Keratinocyte (primary cell): ENCODE results near the gene ABCC9. TPM values are rescaled to one million over a fixed set of nuclear protein-coding genes. Genes with fewer than 3 reads are reported as not detected.

Experiments used
- DNase-seq: peaks from one replicate; pipeline ENCODE4 v3.0.0-alpha.2; 2011; ENCODE audit warnings: low read depth, missing footprints, low spot score
- FAIRE-seq: peaks from 2 replicates; lab custom pipeline; 2011; peaks lifted over from hg19 to GRCh38; lab: Jason Lieb, UNC
- H2AFZ ChIP-seq: 2 replicates; pipeline ENCODE4 v1.6.0; 2012; ENCODE audit warnings: low read length, control low read depth, inconsistent platforms; ENCODE audit not compliant: control insufficient read depth
- H3K27ac ChIP-seq: 2 replicates; pipeline ENCODE4 v1.5.1; 2011; ENCODE audit warnings: low read length; ENCODE audit not compliant: control insufficient read depth, insufficient read depth
- H3K27me3 ChIP-seq: 3 replicates; pipeline ENCODE4 v1.6.0; 2011; ENCODE audit warnings: low read length; ENCODE audit not compliant: control insufficient read depth, insufficient read depth; ENCODE audit errors: extremely low read depth
- H3K36me3 ChIP-seq, 2 experiments: 2 replicates in 1 of 2; 3 replicates in 1 of 2; pipeline ENCODE4 v1.5.1; 2011; ENCODE audit warnings: low read length in 2 of 2, mild to moderate bottlenecking in 1 of 2; ENCODE audit not compliant: control insufficient read depth in 2 of 2, insufficient read depth in 2 of 2; ENCODE audit errors: extremely low read depth in 1 of 2
- H3K4me1 ChIP-seq: 3 replicates; pipeline ENCODE4 v1.5.1; 2011; ENCODE audit warnings: low read length; ENCODE audit not compliant: control insufficient read depth, insufficient read depth; ENCODE audit errors: extremely low read depth
- H3K4me2 ChIP-seq: 3 replicates; pipeline ENCODE4 v1.6.0; 2011; ENCODE audit warnings: low read depth, low read length; ENCODE audit not compliant: control insufficient read depth, insufficient read depth; ENCODE audit errors: extremely low read depth
- H3K4me3 ChIP-seq, 3 experiments: fragments of 200-600 bp in 1 of 3; sonication (generic) in 1 of 3; 2 replicates in 2 of 3; 3 replicates in 1 of 3; pipeline ENCODE4 v1.5.1; 2011 to 2016; ENCODE audit warnings: low read length in 3 of 3, mild to moderate bottlenecking in 3 of 3, control low read depth in 2 of 3, inconsistent platforms in 1 of 3, low read depth in 1 of 3, mixed read lengths in 1 of 3, mixed run types in 1 of 3, moderate library complexity in 1 of 3; ENCODE audit not compliant: control insufficient read depth in 2 of 3, insufficient read depth in 2 of 3; ENCODE audit errors: extremely low read depth in 1 of 3
- H3K79me2 ChIP-seq: 2 replicates; pipeline ENCODE4 v1.6.0; 2012; ENCODE audit warnings: low read length; ENCODE audit not compliant: control insufficient read depth, insufficient read depth
- H3K9ac ChIP-seq: 3 replicates; pipeline ENCODE4 v1.6.0; 2011; ENCODE audit warnings: low read length; ENCODE audit not compliant: control insufficient read depth, insufficient read depth; ENCODE audit errors: extremely low read depth
- H3K9me1 ChIP-seq: 3 replicates; pipeline ENCODE4 v1.6.0; 2011; ENCODE audit warnings: low read length; ENCODE audit not compliant: control insufficient read depth, insufficient read depth; ENCODE audit errors: extremely low read depth
- H3K9me3 ChIP-seq: 2 replicates; pipeline ENCODE4 v1.5.1; 2012; ENCODE audit warnings: low read depth, low read length; ENCODE audit not compliant: control insufficient read depth
- H4K20me1 ChIP-seq: 3 replicates; pipeline ENCODE4 v1.6.0; 2011; ENCODE audit warnings: low read length; ENCODE audit not compliant: control insufficient read depth, insufficient read depth; ENCODE audit errors: extremely low read depth
- EZH2 ChIP-seq: IDR thresholded peaks from one replicate; pipeline ENCODE4 v1.6.1; 2012; ENCODE audit warnings: inconsistent platforms, mild to moderate bottlenecking, low read length, moderate library complexity
- dilution Hi-C: fragments of 300-500 bp; cut with MboI; formaldehyde crosslinking; loops from one replicate; pipeline ENCODE4 v1.7.0; 2020; ENCODE audit warnings: low sequenced_read_pairs; ENCODE audit not compliant: extremely low pct_ligation_motif_present
- polyA plus RNA-seq, 5 experiments: library from polyadenylated mRNA; depleted of rRNA in 3 of 5; stranded (reverse) in 3 of 5; stranded (forward) in 1 of 5; unstranded in 1 of 5; fragments of >200 nt; gene quantifications; 1 replicate in 1 of 5; 2 replicates in 3 of 5; 3 replicates in 1 of 5; pipeline versions ENCODE4 v1.2.1 to v1.2.3, GENCODE V29; 2011 to 2012; ENCODE audit warnings: missing spikeins in 2 of 5, low read depth in 1 of 5, low replicate concordance in 1 of 5
- TF ChIP-seq, protein P1 (sequence below), 3 experiments: IDR thresholded peaks in 1 of 3; conservative IDR thresholded peaks in 1 of 3; optimal IDR thresholded peaks in 1 of 3; 2 replicates in 2 of 3; 3 replicates in 1 of 3; pipeline versions ENCODE3 to v1.5.1; 2011; ENCODE audit warnings: low read length in 3 of 3, mild to moderate bottlenecking in 3 of 3, moderate library complexity in 2 of 3, control low read depth in 1 of 3, inconsistent platforms in 1 of 3; ENCODE audit not compliant: insufficient read depth in 2 of 3; ENCODE audit errors: extremely low read depth in 1 of 3

The ABCC9 gene
- polyA plus RNA-seq, 1 donor (not counting 4 experiments of a cell fraction or from before 2014, with no cell fraction given) = not detected

DNA sequence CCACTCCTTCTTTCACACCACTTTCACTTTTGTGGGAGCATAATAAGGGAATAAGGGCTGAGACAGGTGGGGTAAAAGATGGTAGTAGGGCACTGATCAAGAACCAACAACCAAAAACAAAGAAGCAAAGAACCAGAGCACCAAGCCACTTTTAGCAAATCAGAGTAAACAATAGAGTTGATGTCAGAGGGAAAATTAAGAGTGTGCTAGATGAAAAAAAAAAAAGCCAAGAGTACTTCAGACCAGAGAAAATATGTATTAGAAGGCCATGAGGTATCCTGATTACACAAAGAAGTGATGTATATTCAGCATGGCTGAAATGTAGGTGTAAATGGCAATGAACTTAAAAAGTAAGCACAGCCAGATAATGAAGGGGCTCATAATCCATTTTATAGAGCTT, 75.4 kb downstream of the ABCC9 start:
- TF ChIP-seq, protein P1, sequence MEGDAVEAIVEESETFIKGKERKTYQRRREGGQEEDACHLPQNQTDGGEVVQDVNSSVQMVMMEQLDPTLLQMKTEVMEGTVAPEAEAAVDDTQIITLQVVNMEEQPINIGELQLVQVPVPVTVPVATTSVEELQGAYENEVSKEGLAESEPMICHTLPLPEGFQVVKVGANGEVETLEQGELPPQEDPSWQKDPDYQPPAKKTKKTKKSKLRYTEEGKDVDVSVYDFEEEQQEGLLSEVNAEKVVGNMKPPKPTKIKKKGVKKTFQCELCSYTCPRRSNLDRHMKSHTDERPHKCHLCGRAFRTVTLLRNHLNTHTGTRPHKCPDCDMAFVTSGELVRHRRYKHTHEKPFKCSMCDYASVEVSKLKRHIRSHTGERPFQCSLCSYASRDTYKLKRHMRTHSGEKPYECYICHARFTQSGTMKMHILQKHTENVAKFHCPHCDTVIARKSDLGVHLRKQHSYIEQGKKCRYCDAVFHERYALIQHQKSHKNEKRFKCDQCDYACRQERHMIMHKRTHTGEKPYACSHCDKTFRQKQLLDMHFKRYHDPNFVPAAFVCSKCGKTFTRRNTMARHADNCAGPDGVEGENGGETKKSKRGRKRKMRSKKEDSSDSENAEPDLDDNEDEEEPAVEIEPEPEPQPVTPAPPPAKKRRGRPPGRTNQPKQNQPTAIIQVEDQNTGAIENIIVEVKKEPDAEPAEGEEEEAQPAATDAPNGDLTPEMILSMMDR (optimal IDR thresholded peaks at IDR 0.05 in 1 of 3, IDR thresholded peaks at IDR 0.05 in 1 of 3, conservative IDR thresholded peaks at IDR 0.05 in 1 of 3; ENCODE audit: extremely low read depth in 1 of 3, insufficient read depth in 2 of 3, low read length in 3 of 3) = no peak
- TF ChIP-seq EZH2 = no peak
- DNase-seq (no peak), FAIRE-seq (no peak)
- Histone ChIP-seq H2AFZ (no peak overlapping the region), H3K4me1 (no peaks in the 10 kb centered on the region), H3K4me3 (no peak overlapping the region), H4K20me1 (no peaks in the 10 kb centered on the region), H3K79me2 (no peaks in the 10 kb centered on the region), H3K36me3 (no peaks in the 10 kb centered on the region), H3K9me1 (no peaks in the 10 kb centered on the region), H3K27ac (no peak overlapping the region), H3K4me2 (no peak overlapping the region), H3K27me3 (no peaks in the 10 kb centered on the region), H3K9me3 (no peaks in the 10 kb centered on the region), H3K9ac (no peak overlapping the region)
- dilution Hi-C loops = no loop called here

DNA sequence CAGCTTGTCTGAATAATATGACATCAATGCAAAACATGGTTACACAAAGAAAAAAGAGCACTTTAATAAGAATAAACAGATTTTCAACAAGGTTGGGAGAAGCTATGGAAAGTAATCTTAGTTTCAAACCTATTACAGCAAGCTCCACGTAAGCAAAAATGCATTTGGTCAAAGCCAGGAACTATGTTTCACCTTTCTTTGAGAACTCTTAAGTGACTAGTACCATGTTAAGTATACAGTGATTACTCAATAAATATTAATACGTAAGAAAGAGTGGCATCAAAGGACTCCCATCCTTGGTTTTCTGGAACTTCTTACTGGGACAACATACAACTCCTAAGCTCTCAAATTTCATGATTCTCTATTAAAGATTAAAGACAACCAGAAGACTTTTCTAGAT, 80.7 kb downstream of the ABCC9 start:
- H4K20me1 ChIP-seq = no peaks in the 10 kb centered on the region
- H3K9me1 ChIP-seq = no peaks in the 10 kb centered on the region
- H3K79me2 ChIP-seq = no peaks in the 10 kb centered on the region
- H3K27ac ChIP-seq = no peak overlapping the region
- H3K4me3 ChIP-seq = no peak overlapping the region
- no peak for TF ChIP-seq EZH2
- TF ChIP-seq, protein P1 (optimal IDR thresholded peaks at IDR 0.05 in 1 of 3, IDR thresholded peaks at IDR 0.05 in 1 of 3, conservative IDR thresholded peaks at IDR 0.05 in 1 of 3; ENCODE audit: extremely low read depth in 1 of 3, insufficient read depth in 2 of 3, low read length in 3 of 3) = no peak
- H3K36me3 ChIP-seq = no peaks in the 10 kb centered on the region
- H3K4me2 ChIP-seq = no peak overlapping the region
- no peaks in the 10 kb centered on the region for H3K4me1 ChIP-seq
- DNase-seq = no peak
- dilution Hi-C loops = no loop called here
- H3K9me3 ChIP-seq = no peaks in the 10 kb centered on the region
- H2AFZ ChIP-seq = no peak overlapping the region
- H3K9ac ChIP-seq = no peak overlapping the region
- no peak for FAIRE-seq
- no peaks in the 10 kb centered on the region for H3K27me3 ChIP-seq
